Measurements from ENCODE around the gene IKBKE.

DNA sequence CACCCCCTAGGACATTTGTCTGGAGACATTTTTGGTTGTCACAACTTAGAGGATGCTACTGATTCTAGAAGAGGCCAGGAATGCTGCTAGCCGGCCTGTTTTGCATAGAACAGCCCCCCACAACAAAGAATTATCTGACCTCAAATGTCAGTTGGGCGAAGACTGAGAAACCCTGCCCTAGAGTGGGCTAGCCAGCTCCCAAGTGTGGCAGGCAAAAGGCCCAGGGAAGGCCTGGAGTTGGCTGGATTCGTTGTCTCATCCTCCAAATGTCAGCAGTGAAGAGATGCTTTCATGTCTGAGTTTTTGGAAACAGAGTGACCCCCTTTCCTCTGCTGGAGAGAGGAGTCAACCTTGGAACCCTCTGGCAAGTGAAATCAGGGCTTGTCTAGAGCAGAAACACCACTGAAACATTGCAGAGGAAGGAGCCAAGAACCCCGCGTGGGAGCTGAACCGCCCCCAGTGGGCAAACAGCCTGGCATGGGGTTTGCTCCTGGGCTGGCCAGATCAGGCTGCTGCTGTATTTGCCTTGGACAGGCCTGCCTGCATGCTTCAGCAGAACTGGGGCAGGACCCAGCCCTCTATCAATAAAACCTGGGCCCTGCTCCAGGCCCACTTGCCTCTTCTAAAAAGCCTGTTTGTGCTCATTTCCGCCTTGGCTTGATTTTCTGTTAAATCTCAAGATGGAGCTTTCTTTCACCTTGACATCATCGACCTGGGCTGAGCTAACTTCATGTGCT, 69.9 kb downstream of the IKBKE start:
- TF ChIP-seq CTCF (IDR thresholded peaks at IDR 0.05; ENCODE audit: extremely low read depth in 1 of 2, insufficient read depth in 1 of 2, low read depth in 1 of 2, low read length in 2 of 2) (no peak), EZH2 (IDR thresholded peaks at IDR 0.05; ENCODE audit: borderline replicate concordance, low read depth, low read length, severe bottlenecking) (no peak), POLR2A (IDR thresholded peaks at IDR 0.05; ENCODE audit: low read depth, low read length) (no peak), POLR2AphosphoS5 (IDR thresholded peaks at IDR 0.05; ENCODE audit: insufficient read depth, low read depth, low read length) (no peak)
- TF ChIP-seq, protein P1, sequence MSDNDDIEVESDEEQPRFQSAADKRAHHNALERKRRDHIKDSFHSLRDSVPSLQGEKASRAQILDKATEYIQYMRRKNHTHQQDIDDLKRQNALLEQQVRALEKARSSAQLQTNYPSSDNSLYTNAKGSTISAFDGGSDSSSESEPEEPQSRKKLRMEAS (IDR thresholded peaks at IDR 0.05; ENCODE audit: insufficient read depth, insufficient read length), result no peak

Data from endothelial cell of umbilical vein (primary cell).